ENCODE measurements around the gene EIF4E1B.
A peak's percentile ranks its signal among the peaks of the same experiment; 100 is the strongest.

EIF4E1B gene

DNA sequence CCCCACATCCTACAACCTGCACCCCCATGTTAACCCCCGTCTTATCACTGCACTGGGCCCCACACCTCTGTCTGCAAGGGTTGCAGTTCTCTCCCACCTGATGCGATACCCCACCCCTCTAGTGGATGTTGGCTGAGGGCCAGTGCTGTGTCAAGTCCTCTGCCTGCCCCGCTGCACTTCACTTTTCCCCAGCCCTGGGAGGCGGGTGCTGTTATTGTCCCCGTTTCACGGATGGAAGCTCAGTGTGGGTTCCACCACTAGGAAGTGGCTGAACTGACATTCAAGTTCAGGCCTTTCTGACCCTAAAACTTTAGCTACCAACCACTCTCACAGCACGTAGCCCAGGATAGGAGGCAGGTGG is 3.6 kb upstream of the EIF4E1B start:
- no peak for DNase-seq (ENCODE audit: low spot score)

DNA sequence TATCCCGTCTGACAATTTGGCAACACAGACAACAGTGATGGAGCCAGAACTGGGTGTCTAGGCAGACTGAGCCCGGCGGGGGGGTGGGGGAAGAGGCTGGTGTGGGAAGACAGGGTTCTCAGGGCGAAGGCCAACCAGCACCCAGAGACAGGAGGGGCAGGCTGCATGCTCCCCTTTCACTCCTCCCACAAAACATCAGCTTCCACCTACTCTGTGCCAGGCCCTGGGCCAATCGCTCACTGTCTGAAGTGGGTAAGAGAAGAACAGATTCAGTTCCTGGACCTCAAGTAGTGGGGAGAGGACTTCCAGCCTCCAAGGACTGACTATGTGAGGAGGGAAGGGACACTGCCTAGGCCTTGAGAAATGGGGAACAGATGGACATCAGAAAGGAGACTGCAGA is 2.9 kb upstream of the EIF4E1B start:
- DNase-seq (ENCODE audit: low spot score) = no peak

DNA sequence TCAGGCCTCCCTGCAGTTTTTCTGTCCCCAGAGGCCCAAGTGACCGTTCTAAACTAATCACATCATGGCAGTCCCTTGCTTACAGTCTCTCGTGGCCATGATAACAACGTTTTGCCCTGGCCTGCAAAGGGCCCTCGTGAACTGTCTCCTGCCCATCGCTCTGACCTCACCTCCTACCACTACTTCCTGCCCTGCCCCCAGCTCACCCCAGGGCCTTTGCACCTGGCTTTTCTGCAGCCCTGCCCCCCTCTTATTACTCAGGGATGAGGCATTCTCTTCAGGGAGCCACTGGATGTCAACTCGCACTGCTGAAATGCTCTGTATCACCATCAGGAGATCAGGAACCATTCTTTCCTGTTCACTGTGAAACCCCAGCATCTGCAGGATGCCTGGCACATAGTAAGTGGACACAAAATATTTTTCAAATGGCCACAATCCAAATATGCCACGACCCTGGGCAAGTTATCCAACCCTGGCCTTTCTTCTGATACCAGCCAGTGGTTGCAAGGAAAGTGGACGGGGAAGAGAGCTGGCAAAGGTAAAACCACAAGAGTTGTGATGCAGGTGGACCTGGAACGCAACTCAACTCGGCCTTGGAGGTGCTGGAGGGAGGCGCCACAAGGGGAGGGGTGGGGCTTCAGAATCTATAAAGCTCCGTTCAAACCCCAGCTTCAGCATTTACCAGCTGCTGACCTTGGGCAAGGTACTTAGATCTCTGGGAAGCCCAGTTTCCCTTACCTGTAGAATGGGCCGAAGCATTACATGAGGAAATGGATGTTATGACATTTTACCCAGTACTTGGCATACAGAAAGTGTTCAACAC is 1.9 kb upstream of the EIF4E1B start:
- DNase-seq (ENCODE audit: low spot score) = no peak

DNA sequence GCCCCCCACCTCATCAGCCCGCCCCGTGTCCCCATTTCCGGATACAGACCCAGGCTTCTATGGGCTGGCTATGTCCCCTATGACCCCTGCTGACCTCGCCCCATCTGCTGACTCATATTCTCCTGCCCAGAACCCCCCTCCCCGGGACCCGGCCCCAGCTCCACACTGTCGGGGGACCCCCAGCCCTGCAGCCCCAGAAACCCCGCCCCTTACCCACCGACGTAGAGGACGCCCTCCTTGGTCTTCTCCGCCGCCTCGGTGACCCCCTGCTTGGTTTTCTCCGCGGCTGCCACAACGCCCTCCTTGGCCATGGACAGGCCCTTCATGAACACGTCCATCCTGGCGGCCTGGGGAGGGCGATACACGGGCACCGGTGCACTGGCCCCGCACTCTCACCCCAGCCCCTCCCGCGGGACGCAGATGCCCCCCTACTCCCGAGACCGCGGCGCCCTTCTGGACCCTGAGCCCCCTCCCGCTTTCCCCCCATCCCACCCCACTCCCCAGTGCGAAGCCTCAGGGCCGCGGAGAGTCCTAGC is 1.1 kb upstream of the EIF4E1B start:
- DNase-seq (ENCODE audit: low spot score) = no peak

DNA sequence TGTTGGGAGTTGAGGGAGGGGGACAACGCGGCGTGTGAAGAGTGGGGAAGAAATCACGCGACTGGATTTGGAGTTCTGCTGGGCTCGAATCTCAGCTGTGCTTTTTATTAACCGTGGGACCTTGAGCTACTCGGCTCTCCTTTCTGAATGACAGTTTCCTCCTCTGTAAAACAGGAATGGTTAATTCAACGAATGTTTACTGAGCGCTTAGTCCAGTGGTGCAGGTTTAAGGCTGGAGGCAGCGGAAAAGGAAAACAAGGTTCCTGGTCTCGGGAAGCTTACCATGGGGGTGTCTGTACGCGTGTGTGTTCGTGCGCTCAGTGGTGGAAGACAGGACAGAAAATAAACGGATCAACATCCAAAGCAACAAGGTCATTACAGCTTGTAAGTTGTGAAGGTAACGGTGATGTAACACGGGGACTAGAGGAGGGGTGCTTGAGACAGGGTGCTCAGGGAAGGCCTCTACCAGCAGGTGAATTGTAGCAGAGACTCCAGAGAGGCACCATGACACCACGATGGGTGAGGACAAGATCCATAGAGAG is 277 bp downstream of the EIF4E1B start:
- no peak for DNase-seq (ENCODE audit: low spot score)

DNA sequence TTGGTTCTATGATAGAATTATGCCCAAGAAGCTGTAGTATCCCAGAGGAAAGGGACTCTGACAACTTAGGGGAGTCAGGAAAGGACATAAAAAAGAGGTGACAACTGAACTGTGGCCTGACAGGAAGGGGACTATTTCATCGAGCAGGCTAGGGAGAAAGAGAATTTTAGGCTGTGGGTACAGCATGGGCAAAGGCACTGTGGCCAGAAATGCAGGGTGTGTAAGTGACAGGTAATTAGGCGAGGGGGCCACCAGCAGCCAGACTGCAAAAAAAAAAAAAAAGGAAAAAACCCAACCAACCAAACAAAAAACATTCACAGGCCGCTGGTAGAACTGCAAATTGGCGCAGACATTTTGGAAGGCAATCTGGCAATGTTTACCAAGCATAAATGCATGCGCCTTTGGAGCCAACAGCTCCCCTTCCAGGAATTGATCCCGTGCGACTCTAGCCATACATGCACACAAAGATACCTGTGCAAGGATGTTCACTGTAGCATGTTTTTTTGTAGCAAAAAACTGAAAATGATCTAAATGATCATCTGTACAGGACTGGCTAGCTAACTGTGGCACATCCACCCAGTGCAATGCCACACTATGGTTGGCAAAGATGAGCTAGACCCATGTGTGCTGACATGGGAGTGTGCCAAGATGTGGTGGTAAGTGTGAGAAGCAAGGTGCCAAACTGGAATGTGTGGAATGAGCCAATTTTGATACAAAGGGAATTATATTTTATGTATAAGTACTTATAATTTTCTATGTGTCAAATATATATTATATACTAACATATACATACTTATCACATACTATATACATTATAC is 1.1 kb downstream of the EIF4E1B start:
- DNase-seq (ENCODE audit: low spot score) = no peak

DNA sequence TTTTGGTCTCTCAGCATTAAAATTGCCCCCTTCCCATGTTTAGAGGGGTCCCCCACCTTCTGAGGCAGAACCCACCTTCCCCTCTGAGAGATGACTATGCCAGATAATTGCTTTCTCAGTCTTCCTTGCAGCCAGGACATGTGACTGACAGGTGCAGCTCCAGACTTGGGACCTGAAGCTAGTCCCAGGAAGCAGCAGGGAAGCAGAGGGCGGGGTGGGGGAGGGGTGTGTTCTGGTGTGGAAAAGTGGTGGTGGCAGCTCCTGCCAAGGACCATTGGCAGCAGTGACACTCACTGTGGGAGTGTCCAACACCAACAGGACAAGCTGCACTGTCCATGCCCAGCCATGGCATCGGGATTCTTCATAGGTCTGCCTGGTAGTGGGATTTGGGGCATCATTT is 2.3 kb downstream of the EIF4E1B start:
- DNase-seq (ENCODE audit: low spot score) = no peak

DNA sequence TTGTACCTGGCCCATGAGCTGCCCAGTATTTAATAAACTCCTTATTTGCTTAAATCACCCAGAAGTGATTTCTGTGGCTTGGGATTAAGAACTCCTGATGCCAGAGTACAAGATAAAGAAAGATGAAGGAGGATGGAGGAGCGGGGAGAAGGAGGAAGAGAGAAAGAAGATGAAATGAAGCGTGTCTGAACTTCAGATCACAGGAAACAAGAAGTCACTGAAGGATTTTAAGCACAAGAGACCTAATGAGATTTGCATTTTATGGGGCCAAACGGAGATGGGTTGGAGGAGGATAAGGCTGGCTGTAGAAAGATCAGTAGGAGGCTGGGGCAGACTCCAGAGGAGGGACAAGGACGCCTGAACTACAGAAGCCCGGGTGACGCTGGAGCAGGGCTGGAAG is 3.1 kb downstream of the EIF4E1B start:
- DNase-seq (ENCODE audit: low spot score) = no peak

DNA sequence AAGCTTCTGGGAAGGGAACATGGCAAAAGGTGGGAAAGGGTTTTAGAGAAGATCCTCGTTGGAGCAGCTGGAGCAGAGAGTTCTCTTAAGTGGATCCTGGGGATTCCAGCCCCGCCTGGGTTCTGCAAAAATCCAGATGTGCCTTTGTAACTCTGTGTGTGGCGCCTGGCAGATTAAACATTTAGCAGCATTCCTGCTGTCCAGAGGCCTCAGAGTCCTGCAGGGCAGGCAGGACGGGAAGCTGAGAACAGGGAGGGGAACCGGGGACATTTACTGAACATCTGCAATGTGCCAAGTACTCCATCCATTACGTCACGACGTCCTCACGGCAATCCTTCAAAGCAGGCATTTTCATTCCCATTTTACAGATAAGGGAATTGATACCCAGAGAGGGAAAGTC is 6.0 kb downstream of the EIF4E1B start:
- DNase-seq (ENCODE audit: low spot score) = no peak

DNA sequence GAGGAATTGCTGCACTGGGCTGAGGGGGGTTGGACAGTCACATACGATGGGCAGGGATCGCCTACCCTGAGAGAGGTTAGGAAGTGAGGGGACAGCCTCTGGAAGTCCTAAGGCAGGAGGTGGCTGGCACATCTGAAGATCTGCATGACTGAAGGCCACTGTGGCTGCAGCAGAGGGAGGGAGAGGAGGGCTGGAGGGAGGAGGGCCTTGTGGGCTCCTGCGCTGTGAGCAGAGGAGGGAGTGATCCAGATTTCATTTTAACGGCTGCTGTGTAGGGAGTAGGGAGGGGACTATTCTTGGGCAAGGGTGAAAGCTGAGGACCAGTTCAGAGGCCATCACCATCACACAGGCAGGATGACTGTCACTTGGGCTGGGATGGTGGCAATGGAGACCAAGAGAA is 7.1 kb downstream of the EIF4E1B start:
- DNase-seq (ENCODE audit: low spot score) = no peak

DNA sequence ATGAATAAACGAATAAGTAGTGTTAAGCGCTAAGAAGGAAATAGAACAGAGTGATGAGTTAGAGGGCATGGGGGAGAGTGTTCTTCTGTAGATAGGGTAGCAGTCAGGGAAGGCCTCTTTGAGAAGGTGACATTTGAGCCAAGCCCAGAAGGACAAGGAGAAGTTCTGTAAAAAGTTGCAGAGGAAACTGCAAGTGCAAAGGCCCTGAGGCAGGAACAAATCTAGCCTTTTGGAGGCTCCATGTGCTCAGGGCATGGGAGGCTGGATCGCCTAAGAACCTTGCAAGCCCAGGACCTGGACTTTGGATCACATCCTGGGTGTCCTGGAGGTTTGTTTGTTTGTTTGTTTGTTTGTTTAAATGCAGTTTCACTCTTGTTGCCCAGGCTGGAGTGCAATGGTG is 8.0 kb downstream of the EIF4E1B start:
- no peak for DNase-seq (ENCODE audit: low spot score)

DNA sequence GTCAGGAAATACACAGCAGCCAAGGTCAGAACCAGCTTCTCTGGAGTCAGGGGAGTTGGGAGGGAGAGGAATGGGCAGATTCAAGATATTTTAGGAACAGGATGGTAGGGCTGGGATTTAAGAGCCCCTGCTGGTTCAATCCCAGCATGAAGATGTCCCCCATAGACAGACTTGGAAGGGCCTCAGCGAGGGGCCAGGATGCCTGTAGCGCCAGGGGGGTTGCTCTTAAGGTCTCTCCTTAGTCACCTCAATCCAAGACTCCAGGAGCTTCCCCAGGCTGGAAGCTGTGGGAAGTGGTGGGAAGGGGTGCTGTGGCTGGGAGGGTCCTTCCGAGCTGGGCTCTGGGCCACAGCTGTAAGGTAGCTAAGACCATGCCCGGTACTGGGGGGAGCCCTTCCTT is 8.7 kb downstream of the EIF4E1B start:
- DNase-seq (ENCODE audit: low spot score) = no peak

DNA sequence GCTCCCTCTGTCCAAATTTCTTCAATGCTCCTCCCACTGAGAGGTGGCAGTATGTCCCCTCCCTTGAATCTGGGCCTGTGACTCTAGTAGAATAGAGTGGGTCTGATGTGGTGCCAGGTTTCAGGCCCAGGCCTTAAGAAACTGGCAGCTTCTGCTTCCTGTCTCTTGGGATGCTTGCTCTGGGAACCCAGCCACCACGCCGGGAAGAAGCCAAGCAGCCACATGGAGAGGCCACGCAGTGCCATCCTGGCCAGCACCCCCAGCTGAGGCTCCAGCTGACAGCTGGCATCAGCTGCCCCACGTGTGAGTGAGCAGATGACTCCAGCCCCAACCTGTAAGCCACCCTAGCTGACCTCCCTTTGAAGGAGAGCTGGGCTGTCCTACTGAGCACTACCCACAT is 9.5 kb downstream of the EIF4E1B start:
- DNase-seq (ENCODE audit: low spot score) = peak; percentile 80

DNA sequence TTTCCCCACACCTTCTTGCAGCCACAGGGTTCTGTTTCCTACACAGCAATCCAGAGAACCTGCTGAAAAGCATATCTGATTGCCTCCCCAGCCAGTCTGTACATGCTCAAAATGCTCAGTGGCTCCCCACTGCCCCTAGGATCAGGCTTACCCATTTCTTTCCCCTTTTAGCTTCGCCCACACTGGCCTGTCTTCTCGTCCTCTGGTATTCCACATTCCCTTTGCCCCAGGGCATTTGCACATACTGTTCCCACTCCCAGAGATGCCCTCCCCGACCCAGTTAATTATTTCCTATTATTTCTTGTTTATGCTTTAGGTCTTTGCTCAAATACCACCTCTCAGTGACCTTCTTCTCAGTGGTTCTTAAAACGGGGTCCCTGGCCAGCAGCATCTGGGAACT is 10.1 kb downstream of the EIF4E1B start:
- no peak for DNase-seq (ENCODE audit: low spot score)

DNA sequence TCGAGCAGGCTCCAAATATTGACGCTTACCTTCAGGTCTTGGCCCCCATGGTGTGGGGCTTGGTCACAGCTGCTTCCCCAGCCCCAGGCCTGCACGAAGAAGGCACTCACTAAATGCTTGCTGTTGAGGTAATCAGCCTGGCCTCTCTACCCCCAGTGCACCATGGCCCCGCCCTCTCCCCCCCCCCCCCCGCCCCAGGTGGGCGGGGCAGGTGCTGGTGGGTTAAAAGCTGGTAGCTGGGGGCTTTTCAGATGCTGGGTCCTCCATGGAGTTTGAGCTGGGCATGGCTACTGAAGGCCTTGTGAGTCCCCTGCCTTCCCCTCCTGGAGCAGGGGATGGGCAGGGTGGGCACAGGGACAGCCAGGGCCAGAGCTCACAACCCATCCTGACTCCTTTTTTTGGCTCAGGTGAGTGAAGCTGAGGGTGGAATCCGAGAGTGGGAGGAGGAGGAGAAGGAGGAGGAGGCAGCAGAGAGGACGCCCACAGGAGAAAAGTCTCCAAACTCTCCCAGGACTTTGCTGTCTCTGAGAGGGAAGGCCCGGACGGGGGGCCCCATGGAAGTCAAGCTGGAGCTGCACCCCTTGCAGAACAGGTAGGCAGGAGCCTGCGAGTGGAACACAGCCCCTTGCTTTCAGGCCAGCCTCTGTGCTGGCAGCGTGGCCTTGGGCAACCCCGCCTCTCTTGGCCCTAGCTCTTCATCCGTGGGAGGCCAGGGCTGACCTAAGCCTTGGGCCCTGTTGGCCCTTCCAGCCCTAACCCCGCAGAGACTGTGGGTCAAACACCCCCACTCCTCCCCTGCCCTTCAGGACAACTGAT is 12.4 kb downstream of the EIF4E1B start:
- no peak for DNase-seq (ENCODE audit: low spot score)

DNA sequence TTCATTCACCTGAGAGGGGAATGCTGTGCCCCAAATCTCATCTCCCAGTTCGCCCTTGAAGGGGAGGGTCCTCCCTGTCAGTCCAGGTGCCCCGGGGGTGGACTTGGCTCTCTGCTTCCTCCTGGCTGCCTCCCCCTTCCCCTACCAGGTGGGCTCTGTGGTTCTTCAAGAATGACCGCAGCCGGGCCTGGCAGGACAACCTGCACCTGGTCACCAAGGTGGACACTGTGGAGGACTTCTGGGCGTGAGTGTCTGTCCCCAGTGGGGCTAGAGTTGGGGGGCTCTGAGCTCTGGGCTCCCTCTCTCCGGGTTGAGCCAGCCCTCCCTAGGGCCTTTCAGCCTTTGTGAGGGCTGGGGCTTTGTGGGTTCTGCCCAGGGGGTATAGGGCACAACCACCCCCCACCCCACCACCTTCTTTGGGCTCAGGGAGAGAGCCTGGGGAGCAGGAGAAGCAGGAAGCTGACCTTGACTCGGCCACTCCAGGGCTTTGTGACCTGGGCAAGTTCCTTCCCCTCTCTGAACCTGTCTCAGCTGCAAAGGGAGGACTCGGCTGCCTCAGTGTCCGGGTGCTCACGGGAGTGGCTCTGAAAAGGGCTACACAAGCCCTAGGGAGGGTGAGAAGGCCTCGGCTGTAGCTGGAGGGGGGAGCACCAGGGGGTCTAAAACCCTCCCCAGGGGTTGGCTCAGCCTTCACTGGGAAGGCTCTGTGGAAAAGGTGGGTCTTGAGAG is 13.2 kb downstream of the EIF4E1B start:
- no peak for DNase-seq (ENCODE audit: low spot score)

DNA sequence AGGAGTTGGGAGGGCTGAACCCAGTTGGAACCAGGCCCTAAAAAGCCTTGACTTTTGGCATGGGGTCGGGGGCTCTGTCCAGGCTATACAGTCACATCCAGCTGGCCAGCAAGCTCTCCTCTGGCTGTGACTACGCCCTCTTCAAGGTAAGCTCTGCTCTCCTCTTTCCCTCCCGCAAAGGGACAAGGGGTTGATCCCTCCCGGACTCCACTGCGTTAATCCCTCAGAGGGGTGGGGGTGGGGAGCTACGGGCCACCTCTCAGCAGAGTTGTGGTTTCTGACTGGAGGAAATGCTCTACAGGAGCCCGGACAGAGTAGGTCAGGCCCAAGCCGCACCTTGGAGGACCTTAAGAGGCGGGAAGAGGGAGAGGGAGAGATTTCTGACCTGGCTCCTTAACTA is 13.8 kb downstream of the EIF4E1B start:
- DNase-seq (ENCODE audit: low spot score) = no peak

DNA sequence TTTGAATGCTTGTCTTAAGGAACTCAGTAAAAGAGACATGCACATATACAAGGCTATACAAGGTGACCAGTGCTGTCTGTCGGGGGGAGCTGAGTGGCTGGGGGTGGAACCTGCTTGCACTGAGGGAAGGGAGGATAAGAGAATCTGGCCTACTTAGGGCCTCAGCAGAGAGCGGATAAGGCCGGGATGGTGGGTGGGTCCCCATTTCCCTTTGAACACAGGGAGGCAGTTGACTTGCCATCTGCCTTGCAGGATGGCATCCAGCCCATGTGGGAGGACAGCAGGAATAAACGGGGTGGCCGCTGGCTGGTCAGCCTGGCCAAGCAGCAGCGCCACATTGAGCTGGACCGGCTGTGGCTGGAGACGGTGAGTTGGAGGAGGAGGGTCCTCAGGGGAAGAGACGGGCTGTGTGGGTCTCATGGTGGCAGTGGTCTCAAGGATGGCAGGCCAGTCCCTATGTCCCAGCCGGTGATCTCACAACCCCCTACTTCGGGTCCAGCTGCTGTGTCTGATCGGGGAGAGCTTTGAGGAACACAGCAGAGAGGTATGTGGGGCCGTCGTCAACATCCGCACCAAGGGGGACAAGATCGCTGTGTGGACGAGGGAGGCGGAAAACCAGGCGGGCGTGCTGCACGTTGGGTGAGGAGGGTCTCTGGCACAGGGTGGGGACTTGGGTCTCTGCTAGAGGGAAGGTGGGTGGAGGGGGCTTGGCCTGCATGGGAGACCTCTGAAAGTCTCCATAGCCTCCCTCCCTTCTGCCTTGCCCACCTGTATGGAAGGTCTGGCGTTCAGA is 14.6 kb downstream of the EIF4E1B start:
- no peak for DNase-seq (ENCODE audit: low spot score)

DNA sequence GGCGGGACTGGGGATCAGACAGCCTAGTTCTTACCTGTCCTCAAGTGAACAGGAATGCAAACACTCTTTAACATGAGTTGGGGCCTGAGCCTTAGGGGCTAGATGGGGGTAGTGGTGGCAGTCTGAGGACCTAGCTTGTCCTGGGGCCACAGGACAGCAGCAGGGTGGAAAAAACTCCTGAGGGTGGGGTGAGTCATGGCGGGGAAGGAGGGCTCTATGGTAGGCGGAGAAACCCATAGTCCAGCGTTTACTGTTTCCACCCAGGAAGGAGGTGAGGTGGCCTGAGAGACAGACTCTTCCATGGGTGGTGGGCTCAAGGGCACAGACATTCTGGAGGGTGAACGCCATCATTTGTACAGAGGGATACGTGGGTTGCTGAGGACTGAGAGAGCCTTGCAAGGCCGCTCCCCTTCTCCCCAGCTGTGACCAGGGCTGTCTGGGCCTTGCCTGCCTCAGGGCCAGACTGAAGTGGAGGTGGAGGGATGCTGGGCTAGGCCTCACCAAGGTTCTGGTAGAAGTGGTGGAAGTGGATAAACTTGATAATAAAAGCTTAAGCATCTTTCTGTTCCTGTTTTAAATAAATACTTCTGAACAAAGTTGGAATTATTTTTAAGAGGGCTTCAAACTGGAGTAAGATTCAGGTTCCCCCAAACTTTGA is 15.7 kb downstream of the EIF4E1B start:
- DNase-seq (ENCODE audit: low spot score) = no peak

DNA sequence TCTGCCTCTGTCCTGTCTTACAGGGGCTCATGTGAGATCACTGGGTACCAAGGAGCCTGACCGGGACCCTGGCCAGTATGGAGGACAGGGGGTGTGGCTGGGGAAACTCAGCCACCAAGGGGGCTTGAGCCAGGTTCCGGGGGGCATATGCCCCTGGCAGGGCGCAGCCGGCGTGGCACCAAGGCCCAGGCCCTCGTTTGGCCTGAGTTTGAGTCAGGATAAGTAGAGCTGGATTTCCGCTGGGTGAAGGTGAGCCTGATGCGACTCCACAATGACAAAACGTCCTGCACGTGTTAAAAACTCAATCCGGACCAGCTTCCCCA is 16.2 kb downstream of the EIF4E1B start:
- DNase-seq (ENCODE audit: low spot score) = no peak

Data from Ammon's horn (tissue), 1 donor.